Hematopoietic multipotent progenitor cell treated with erythropoietin and hydrocortisone succinate and interleukin-3 and kit ligand, for 17 days (in vitro differentiated cells): ENCODE data around the gene LINGO4.
A peak's percentile ranks its signal among the peaks of the same experiment; 100 is the strongest.
"Not testable (repeated sequence)": the region's sequence is repeated elsewhere in the genome, so short reads cannot be mapped to it uniquely, and the experiment has no call there.

Source experiments
- DNase-seq: peaks from one replicate; pipeline ENCODE4 v3.0.0-alpha.2; 2015; ENCODE audit warnings: low spot score

The LINGO4 gene

GRCh38 chr1:151780736-151781135 is 24.5 kb downstream of the LINGO4 start:
- DNase-seq: not testable (repeated sequence)

- no peak for DNase-seq
These were observed 25.4 kb downstream of the LINGO4 start for GRCh38 chr1:151779852-151780251.

GRCh38 chr1:151777317-151777716 is 27.9 kb downstream of the LINGO4 start:
- DNase-seq: no peak

GRCh38 chr1:151776665-151777062 is 28.6 kb downstream of the LINGO4 start:
- DNase-seq: no peak

- no peak for DNase-seq
These were observed 29.1 kb downstream of the LINGO4 start for GRCh38 chr1:151775894-151776664.

GRCh38 chr1:151774256-151774922 is 30.8 kb downstream of the LINGO4 start:
- peak; percentile 50 for DNase-seq

GRCh38 chr1:151773702-151774101 is 31.5 kb downstream of the LINGO4 start:
- peak; percentile 19 for DNase-seq

- DNase-seq: not testable (repeated sequence)
These were observed 35.9 kb downstream of the LINGO4 start for GRCh38 chr1:151769270-151769669.

- DNase-seq: not testable (repeated sequence)
These were observed 36.7 kb downstream of the LINGO4 start for GRCh38 chr1:151768351-151769066.

- no peak for DNase-seq
These were observed 41.2 kb downstream of the LINGO4 start for GRCh38 chr1:151763990-151764389.

- peak; percentile 69 for DNase-seq
These were observed 42.0 kb downstream of the LINGO4 start, which contains the start of gene MRPL9 for GRCh38 chr1:151762941-151763921. Gene MRPL9 (minus strand): TSS chr1:151763496. CDS start chr1:151763479, 17 bp downstream.

- no peak for DNase-seq
These were observed 44.4 kb downstream of the LINGO4 start for GRCh38 chr1:151760597-151761385.

- no peak for DNase-seq
These were observed 46.0 kb downstream of the LINGO4 start for GRCh38 chr1:151759241-151759640.

- no peak for DNase-seq
These were observed 48.9 kb downstream of the LINGO4 start for GRCh38 chr1:151756291-151756690.
